GM12891 (cell line): ENCODE results near the gene HHAT.

Experiments used
- POLR2A ChIP-seq: IDR thresholded peaks from 2 replicates; pipeline ENCODE4 v1.6.1; 2011; ENCODE audit warnings: low read depth, low read length, control low read depth
- POLR2AphosphoS5 ChIP-seq: IDR thresholded peaks from 2 replicates; pipeline ENCODE4 v1.6.1; 2011; ENCODE audit warnings: low read depth, low read length, control low read depth
- SPI1 ChIP-seq: IDR thresholded peaks from 2 replicates; pipeline ENCODE4 v1.6.1; 2011; ENCODE audit warnings: low read depth, low read length, control low read depth
- TAF1 ChIP-seq: IDR thresholded peaks from 2 replicates; pipeline ENCODE4 v1.6.1; 2011; ENCODE audit warnings: low read depth, low read length, control low read depth

DNA sequence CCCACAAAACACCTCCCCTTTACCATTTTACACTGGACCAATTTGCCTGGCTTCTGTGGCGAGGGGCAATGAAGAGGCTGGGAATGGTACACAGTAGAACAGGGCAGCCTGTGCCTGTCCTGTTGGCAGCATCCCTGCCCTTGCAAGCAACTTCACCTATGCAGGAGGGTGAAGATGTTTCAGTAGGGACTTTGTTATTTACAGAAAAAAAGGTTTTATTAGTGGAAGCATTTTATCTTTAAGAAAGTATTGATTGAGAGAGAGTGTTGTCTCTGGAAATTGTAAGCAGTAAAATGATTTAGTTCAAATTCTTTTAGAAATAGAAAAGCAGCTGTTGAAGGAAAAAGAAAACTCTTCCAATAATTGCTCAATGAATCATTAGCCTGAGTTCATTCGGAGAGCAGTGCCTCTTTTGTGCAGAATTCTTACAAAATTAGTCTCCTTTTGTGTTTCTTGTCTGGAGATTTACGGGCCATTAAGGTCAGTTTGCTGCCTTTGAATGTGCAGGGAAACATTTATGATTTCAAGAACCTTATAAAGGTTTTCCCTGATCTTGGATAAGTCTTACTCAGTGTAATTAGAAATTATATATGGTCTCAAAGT is 49.1 kb downstream of the HHAT start:
- TF ChIP-seq POLR2A (no peak), TAF1 (no peak), POLR2AphosphoS5 (no peak), SPI1 (no peak)
